MG63 (cell line): Measurements from ENCODE around the gene CPPED1. TPM values are rescaled to one million over a fixed set of nuclear protein-coding genes. Genes with fewer than 3 reads are reported as not detected.
"Not testable (repeated sequence)": the region's sequence is repeated elsewhere in the genome, so short reads cannot be mapped to it uniquely, and the experiment has no call there.

Experiments
- DNase-seq: peaks from one replicate; pipeline ENCODE4 v3.0.0-alpha.2; 2020
- H3K27me3 ChIP-seq: fragments of 250-450 bp; sonication (Bioruptor Pico); 2 replicates; pipeline ENCODE4 v1.5.1; 2020; ENCODE audit warnings: mild to moderate bottlenecking, moderate library complexity
- H3K36me3 ChIP-seq: fragments of 250-450 bp; sonication (Bioruptor Pico); 2 replicates; pipeline ENCODE4 v1.5.1; 2020; ENCODE audit warnings: mild to moderate bottlenecking, moderate library complexity
- H3K4me3 ChIP-seq: fragments of 250-450 bp; sonication (Bioruptor Pico); 2 replicates; pipeline ENCODE4 v1.5.1; 2020; ENCODE audit warnings: mild to moderate bottlenecking, moderate library complexity
- H3K9me3 ChIP-seq: fragments of 250-450 bp; sonication (Bioruptor Pico); 2 replicates; pipeline ENCODE4 v1.5.1; 2020; ENCODE audit warnings: mild to moderate bottlenecking, moderate library complexity
- total RNA-seq: library from RNA; depleted of rRNA; stranded (reverse); fragments of >200 nt; shearing (Covaris generic); gene quantifications from 2 replicates; pipeline ENCODE4 v1.2.3, GENCODE V29; 2014; ENCODE audit warnings: low replicate concordance

Gene CPPED1
- total RNA-seq, 1 experiment from 2014 or later: 27.3 TPM

- Histone ChIP-seq H3K27me3 (no peaks in the 10 kb centered on the region), H3K36me3 (no peaks in the 10 kb centered on the region), H3K4me3 (no peak overlapping the region), H3K9me3 (peaks cover 7% of the 10 kb centered on the region)
- DNase-seq: no peak
These were observed 8.0 kb upstream of the CPPED1 start for GRCh38 chr16:12811441-12812383.

- DNase-seq: peak; percentile 55
- Histone ChIP-seq H3K36me3 (no peaks in the 10 kb centered on the region), H3K27me3 (no peaks in the 10 kb centered on the region), H3K9me3 (peaks cover 1% of the 10 kb centered on the region), H3K4me3 (no peak overlapping the region)
These were observed 1.4 kb upstream of the CPPED1 start for GRCh38 chr16:12805066-12805465.

- Histone ChIP-seq H3K36me3 (no peaks in the 10 kb centered on the region), H3K4me3 (peak overlapping the region; percentile 81), H3K27me3 (no peaks in the 10 kb centered on the region), H3K9me3 (no peaks in the 10 kb centered on the region)
- no peak for DNase-seq
These were observed 708 bp upstream of the CPPED1 start for GRCh38 chr16:12804395-12804794.

- no peaks in the 10 kb centered on the region for H3K27me3 ChIP-seq
- H3K4me3 ChIP-seq: peak overlapping the region; percentile 81
- no peaks in the 10 kb centered on the region for H3K9me3 ChIP-seq
- H3K36me3 ChIP-seq: no peaks in the 10 kb centered on the region
- DNase-seq: no peak
These were observed 1.0 kb downstream of the CPPED1 start for GRCh38 chr16:12802661-12803060.

GRCh38 chr16:12802048-12802447, 1.6 kb downstream of the CPPED1 start:
- no peaks in the 10 kb centered on the region for H3K27me3 ChIP-seq
- DNase-seq: no peak
- no peaks in the 10 kb centered on the region for H3K36me3 ChIP-seq
- H3K4me3 ChIP-seq: peak overlapping the region; percentile 81
- no peaks in the 10 kb centered on the region for H3K9me3 ChIP-seq

- DNase-seq: peak; percentile 46
- H3K27me3 ChIP-seq: no peaks in the 10 kb centered on the region
- no peaks in the 10 kb centered on the region for H3K9me3 ChIP-seq
- H3K4me3 ChIP-seq: peak overlapping the region; percentile 81
- H3K36me3 ChIP-seq: no peaks in the 10 kb centered on the region; the same call in 1 of the 2 replicates
These were observed 2.1 kb downstream of the CPPED1 start for GRCh38 chr16:12801511-12802042.

- Histone ChIP-seq H3K4me3 (no peak overlapping the region), H3K27me3 (no peaks in the 10 kb centered on the region), H3K9me3 (no peaks in the 10 kb centered on the region), H3K36me3 (no peaks in the 10 kb centered on the region; the same call in 1 of the 2 replicates)
- no peak for DNase-seq
These were observed 2.9 kb downstream of the CPPED1 start for GRCh38 chr16:12800817-12801216.

- DNase-seq, H3K36me3 ChIP-seq: not testable (repeated sequence)
These were observed 3.7 kb downstream of the CPPED1 start for GRCh38 chr16:12799996-12800395.

GRCh38 chr16:12798846-12799245, 4.8 kb downstream of the CPPED1 start:
- Histone ChIP-seq H3K9me3 (no peaks in the 10 kb centered on the region), H3K27me3 (no peaks in the 10 kb centered on the region), H3K4me3 (no peak overlapping the region), H3K36me3 (no peaks in the 10 kb centered on the region; the same call in 1 of the 2 replicates)
- no peak for DNase-seq

More at GRCh38 chr16:12799996-12800395, 3.7 kb downstream of the CPPED1 start:
- H3K9me3 ChIP-seq, H3K27me3 ChIP-seq, H3K4me3 ChIP-seq: not testable (repeated sequence)

- no peak overlapping the region for H3K4me3 ChIP-seq
- DNase-seq: no peak
- no peaks in the 10 kb centered on the region for H3K27me3 ChIP-seq
- H3K36me3 ChIP-seq: no peaks in the 10 kb centered on the region; the same call in 1 of the 2 replicates
- H3K9me3 ChIP-seq: no peaks in the 10 kb centered on the region
These were observed 5.5 kb downstream of the CPPED1 start for GRCh38 chr16:12798171-12798570.

- DNase-seq: no peak
- Histone ChIP-seq H3K27me3 (no peaks in the 10 kb centered on the region), H3K36me3 (no peaks in the 10 kb centered on the region; the same call in 1 of the 2 replicates), H3K9me3 (no peaks in the 10 kb centered on the region), H3K4me3 (no peak overlapping the region)
These were observed 7.2 kb downstream of the CPPED1 start for GRCh38 chr16:12796498-12796897.

- no peak overlapping the region for H3K4me3 ChIP-seq
- DNase-seq: no peak
These were observed 8.9 kb downstream of the CPPED1 start for GRCh38 chr16:12794486-12795387.

GRCh38 chr16:12793865-12794240, 9.8 kb downstream of the CPPED1 start:
- Histone ChIP-seq H3K27me3 (no peaks in the 10 kb centered on the region), H3K9me3 (no peaks in the 10 kb centered on the region), H3K4me3 (no peak overlapping the region), H3K36me3 (no peaks in the 10 kb centered on the region; the same call in 1 of the 2 replicates)
- no peak for DNase-seq

More at GRCh38 chr16:12794486-12795387, 8.9 kb downstream of the CPPED1 start:
- Histone ChIP-seq H3K9me3 (no peaks in the 10 kb centered on the region), H3K36me3 (no peaks in the 10 kb centered on the region; the same call in 1 of the 2 replicates), H3K27me3 (no peaks in the 10 kb centered on the region)

GRCh38 chr16:12793120-12793864, 10.4 kb downstream of the CPPED1 start:
- H3K4me3 ChIP-seq: no peak overlapping the region
- H3K9me3 ChIP-seq: no peaks in the 10 kb centered on the region
- no peak for DNase-seq
- no peaks in the 10 kb centered on the region; the same call in 1 of the 2 replicates for H3K36me3 ChIP-seq
- H3K27me3 ChIP-seq: no peaks in the 10 kb centered on the region

GRCh38 chr16:12792528-12792927, 11.2 kb downstream of the CPPED1 start:
- not testable (repeated sequence) for DNase-seq, H3K9me3 ChIP-seq, H3K27me3 ChIP-seq, H3K36me3 ChIP-seq, H3K4me3 ChIP-seq

GRCh38 chr16:12791340-12791739, 12.3 kb downstream of the CPPED1 start:
- Histone ChIP-seq H3K4me3 (no peak overlapping the region), H3K27me3 (no peaks in the 10 kb centered on the region), H3K36me3 (0 out of 2 replicates have a peak, but pooled peaks cover 3% of the 10 kb centered on the region), H3K9me3 (peaks cover 3% of the 10 kb centered on the region)
- DNase-seq: no peak
